ENCODE data around the gene APCDD1. TPM values are rescaled to one million over a fixed set of nuclear protein-coding genes. Genes with fewer than 3 reads are reported as not detected.

Gene APCDD1
- total RNA-seq, 2 donors from 2014 or later, result 53.3 to 73.2 TPM

DNA sequence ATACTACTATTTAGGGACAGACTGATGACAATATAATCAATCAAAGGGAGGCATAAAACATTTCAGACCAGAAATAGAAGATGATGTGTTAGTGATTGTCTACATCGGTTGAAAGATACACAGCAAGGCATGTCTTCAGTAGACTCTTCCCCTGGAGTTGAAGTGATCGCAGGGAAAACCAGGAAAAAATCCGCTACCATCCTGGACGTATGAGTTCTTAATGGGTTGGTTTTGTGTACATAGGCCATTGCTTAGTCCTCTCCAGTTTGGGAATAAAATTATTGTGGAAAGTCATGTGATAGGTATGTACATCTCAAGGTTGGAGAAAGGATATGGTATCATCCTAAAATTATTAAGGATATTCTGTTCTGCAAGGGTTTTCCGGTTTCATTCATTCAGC lies 4.3 kb downstream of the APCDD1 start:
- TF ChIP-seq, protein P1, sequence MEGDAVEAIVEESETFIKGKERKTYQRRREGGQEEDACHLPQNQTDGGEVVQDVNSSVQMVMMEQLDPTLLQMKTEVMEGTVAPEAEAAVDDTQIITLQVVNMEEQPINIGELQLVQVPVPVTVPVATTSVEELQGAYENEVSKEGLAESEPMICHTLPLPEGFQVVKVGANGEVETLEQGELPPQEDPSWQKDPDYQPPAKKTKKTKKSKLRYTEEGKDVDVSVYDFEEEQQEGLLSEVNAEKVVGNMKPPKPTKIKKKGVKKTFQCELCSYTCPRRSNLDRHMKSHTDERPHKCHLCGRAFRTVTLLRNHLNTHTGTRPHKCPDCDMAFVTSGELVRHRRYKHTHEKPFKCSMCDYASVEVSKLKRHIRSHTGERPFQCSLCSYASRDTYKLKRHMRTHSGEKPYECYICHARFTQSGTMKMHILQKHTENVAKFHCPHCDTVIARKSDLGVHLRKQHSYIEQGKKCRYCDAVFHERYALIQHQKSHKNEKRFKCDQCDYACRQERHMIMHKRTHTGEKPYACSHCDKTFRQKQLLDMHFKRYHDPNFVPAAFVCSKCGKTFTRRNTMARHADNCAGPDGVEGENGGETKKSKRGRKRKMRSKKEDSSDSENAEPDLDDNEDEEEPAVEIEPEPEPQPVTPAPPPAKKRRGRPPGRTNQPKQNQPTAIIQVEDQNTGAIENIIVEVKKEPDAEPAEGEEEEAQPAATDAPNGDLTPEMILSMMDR (IDR thresholded peaks at IDR 0.05), result no peak
- DNase-seq (ENCODE audit: low spot score), result no peak
- H3K27ac ChIP-seq, result no peak overlapping the region
- peaks cover 0 to 5% of the 10 kb centered on the region in 2 donors for H3K4me1 ChIP-seq
- H3K4me3 ChIP-seq, result no peak overlapping the region
- H3K9me3 ChIP-seq, result no peaks in the 10 kb centered on the region
- no peaks in the 10 kb centered on the region for H3K27me3 ChIP-seq
- H3K36me3 ChIP-seq, result no peaks in the 10 kb centered on the region

DNA sequence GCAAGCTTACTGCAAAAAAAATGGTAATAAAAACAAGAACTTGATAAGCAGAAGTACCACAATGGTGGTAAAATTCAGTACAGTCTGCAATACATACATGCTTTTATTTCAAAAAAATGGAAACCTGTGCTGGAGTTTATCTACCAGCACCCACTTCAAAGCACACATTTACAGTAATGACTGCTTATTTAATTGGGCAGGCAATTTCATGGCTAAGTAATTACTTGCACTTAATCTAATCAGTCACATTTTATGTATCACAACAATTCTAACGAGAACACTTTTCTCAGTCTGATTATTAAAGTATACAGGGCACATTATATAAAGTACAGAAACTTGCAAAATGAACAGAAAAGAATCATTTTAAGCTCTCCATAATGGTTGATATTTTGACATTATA lies 5.2 kb downstream of the APCDD1 start:
- Histone ChIP-seq H3K36me3 (no peaks in the 10 kb centered on the region), H3K4me3 (no peak overlapping the region), H3K4me1 (no peaks in the 10 kb centered on the region), H3K9me3 (no peaks in the 10 kb centered on the region), H3K27me3 (no peaks in the 10 kb centered on the region), H3K27ac (no peak overlapping the region)
- TF ChIP-seq, protein P1 (IDR thresholded peaks at IDR 0.05), result no peak
- DNase-seq (ENCODE audit: low spot score), result no peak

DNA sequence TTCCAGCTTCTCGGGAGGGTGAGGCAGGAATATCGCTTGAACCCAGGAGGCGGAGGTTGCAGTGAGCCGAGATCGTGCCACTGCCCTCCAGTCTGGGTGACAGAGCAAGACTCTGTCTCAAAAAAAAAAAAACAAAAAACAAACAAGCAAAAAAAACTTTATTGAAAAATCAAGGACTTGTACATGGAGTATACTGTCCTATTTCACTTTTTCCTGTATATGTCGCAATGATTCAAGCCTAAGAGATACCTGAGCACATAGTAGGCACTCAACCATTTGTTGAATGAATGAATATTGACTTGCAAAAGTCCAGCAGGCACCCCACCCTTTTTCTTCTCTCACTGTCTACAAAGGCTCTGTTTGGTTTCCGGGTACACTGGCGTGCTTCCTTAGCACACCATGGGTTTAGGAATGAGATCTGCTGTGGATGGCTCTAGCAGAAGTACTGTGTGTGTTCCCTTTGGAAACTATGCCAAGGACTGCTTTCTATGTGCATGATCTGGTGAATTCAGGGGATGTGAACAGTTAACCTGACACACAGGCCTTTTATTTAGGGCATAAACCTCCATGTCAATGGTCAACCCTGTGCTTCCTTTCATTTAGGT lies 6.1 kb downstream of the APCDD1 start:
- Histone ChIP-seq H3K36me3 (no peaks in the 10 kb centered on the region), H3K4me1 (peaks cover 0 to 2% of the 10 kb centered on the region in 2 donors), H3K27me3 (no peaks in the 10 kb centered on the region), H3K9me3 (no peaks in the 10 kb centered on the region), H3K27ac (no peak overlapping the region), H3K4me3 (no peak overlapping the region)
- TF ChIP-seq, protein P1 (IDR thresholded peaks at IDR 0.05), result no peak
- DNase-seq (ENCODE audit: low spot score), result no peak

DNA sequence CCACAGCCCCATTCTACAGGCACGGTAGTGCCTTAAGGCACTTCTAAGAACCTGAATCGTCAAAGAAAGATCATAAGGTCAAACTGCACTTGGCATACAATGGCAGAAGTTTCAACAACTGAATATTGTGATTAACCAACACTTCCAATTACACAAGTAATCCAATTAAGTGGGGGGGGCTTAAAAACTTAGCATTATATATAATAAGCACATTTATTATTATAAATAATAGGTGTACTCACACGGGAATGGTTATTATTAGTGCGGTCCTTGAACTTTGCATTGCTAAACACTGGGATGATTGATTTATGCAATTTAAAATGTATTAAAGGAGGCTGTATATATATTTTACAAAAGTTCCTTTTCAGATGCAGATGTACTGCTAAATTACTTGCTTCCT lies 7.6 kb downstream of the APCDD1 start:
- Histone ChIP-seq H3K36me3 (no peaks in the 10 kb centered on the region), H3K4me1 (peaks cover 0 to 12% of the 10 kb centered on the region in 2 donors), H3K27me3 (no peaks in the 10 kb centered on the region), H3K9me3 (no peaks in the 10 kb centered on the region), H3K27ac (no peak overlapping the region), H3K4me3 (no peak overlapping the region)
- DNase-seq (ENCODE audit: low spot score), result no peak
- TF ChIP-seq, protein P1 (IDR thresholded peaks at IDR 0.05), result no peak

DNA sequence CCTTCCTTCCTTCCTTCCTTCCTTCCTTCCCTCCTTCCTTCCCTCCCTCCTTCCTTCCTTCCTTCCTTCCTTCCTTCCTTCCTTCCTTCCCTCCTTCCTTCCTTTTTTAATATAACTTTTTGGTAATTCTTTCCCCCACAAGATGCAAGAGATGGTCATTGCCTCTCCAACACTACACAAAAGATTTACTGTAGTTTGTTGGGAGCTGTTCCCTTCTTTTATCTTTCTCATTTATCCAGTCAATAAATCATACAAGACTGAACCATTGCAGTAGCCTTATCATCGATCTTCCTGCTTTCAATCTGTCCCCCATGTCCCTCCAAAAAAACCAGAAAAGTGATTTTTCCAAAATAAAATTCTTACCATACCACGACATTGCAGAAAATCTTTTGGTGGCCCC lies 8.2 kb downstream of the APCDD1 start:
- H3K9me3 ChIP-seq, result no peaks in the 10 kb centered on the region
- H3K27ac ChIP-seq, result no peak overlapping the region
- no peaks in the 10 kb centered on the region for H3K36me3 ChIP-seq
- H3K4me1 ChIP-seq, result peaks cover 0 to 12% of the 10 kb centered on the region in 2 donors
- TF ChIP-seq, protein P1 (IDR thresholded peaks at IDR 0.05), result no peak
- no peak for DNase-seq (ENCODE audit: low spot score)
- no peaks in the 10 kb centered on the region for H3K27me3 ChIP-seq
- H3K4me3 ChIP-seq, result no peak overlapping the region

DNA sequence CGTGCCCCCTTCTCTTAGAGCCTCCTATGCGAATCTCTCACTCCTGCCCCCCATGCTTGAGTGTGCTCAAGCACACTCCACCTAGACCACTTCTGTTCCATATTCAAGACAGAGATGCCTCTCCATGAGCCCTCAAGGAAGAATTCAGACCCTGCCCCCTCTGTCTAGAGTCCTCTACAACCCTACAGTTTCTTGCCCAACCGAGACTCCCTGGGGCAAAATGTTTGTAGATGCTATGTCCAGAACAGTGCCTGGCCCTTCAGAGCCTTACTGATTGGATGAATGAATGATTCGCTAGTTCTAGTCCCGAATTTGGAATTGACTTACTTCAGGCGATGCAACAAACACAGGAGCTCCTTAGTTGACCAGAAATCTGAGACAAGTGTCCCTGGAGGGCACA lies 8.7 kb downstream of the APCDD1 start:
- no peaks in the 10 kb centered on the region for H3K9me3 ChIP-seq
- H3K27me3 ChIP-seq, result no peaks in the 10 kb centered on the region
- H3K27ac ChIP-seq, result no peak overlapping the region
- no peak overlapping the region for H3K4me3 ChIP-seq
- peaks cover 0 to 12% of the 10 kb centered on the region in 2 donors for H3K4me1 ChIP-seq
- no peak for DNase-seq (ENCODE audit: low spot score)
- no peaks in the 10 kb centered on the region for H3K36me3 ChIP-seq
- TF ChIP-seq, protein P1 (IDR thresholded peaks at IDR 0.05), result no peak
